Omental fat pad (tissue), 4 donors: ENCODE data around the gene SGF29. TPM values are rescaled to one million over a fixed set of nuclear protein-coding genes. Genes with fewer than 3 reads are reported as not detected.
"Not testable (repeated sequence)": the region's sequence is repeated elsewhere in the genome, so short reads cannot be mapped to it uniquely, and the experiment has no call there.

Source experiments
- ATAC-seq: fragments of 150-250 bp; one replicate; pipeline ENCODE4 v1.9.1; 2016; ENCODE audit warnings: mild to moderate bottlenecking, moderate library complexity; ENCODE audit not compliant: low FRiP score
- DNase-seq: peaks from one replicate; pipeline ENCODE4 v3.0.0-alpha.2; 2019; ENCODE audit warnings: low spot score
- total RNA-seq, 4 donors: library from RNA; depleted of rRNA; stranded (reverse); fragments of >200 nt; gene quantifications; one replicate each; pipeline ENCODE4 v1.1.0, GENCODE V29; 2016
- TF ChIP-seq, protein P1 (sequence below), 3 donors: fragments of 450-650 bp; IDR thresholded peaks; one replicate each; pipeline ENCODE4 v1.5.1; 2016 to 2017; ENCODE audit warnings: antibody characterized with exemption in 3 of 3, mild to moderate bottlenecking in 3 of 3, moderate library complexity in 2 of 3

SGF29 gene
- total RNA-seq, 4 donors from 2014 or later, result 18.0 to 22.6 (median 19.1) TPM

DNA sequence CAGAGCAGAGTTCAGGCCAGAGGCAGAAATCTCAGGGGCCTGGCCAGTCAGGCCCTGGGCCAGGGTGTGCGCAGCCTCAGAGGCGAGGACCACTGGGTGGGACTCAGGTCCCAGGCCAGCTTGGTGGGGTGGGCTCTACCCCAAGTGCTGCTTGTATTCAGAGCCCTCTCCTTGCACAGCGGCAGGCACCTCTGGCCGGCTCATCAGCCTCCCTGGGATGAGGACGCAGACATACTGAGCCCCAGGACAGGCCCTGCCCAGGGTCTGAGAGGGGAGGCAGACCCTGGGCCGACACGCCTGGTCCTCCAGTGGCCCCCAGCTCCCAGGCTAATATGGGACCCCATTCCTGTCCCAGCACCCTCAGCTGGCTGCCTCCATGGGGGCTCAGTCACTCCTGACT, 39.5 kb upstream of the SGF29 start:
- DNase-seq, result no peak
- TF ChIP-seq, protein P1, sequence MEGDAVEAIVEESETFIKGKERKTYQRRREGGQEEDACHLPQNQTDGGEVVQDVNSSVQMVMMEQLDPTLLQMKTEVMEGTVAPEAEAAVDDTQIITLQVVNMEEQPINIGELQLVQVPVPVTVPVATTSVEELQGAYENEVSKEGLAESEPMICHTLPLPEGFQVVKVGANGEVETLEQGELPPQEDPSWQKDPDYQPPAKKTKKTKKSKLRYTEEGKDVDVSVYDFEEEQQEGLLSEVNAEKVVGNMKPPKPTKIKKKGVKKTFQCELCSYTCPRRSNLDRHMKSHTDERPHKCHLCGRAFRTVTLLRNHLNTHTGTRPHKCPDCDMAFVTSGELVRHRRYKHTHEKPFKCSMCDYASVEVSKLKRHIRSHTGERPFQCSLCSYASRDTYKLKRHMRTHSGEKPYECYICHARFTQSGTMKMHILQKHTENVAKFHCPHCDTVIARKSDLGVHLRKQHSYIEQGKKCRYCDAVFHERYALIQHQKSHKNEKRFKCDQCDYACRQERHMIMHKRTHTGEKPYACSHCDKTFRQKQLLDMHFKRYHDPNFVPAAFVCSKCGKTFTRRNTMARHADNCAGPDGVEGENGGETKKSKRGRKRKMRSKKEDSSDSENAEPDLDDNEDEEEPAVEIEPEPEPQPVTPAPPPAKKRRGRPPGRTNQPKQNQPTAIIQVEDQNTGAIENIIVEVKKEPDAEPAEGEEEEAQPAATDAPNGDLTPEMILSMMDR (IDR thresholded peaks at IDR 0.05), result no peak
- ATAC-seq, result no peak

DNA sequence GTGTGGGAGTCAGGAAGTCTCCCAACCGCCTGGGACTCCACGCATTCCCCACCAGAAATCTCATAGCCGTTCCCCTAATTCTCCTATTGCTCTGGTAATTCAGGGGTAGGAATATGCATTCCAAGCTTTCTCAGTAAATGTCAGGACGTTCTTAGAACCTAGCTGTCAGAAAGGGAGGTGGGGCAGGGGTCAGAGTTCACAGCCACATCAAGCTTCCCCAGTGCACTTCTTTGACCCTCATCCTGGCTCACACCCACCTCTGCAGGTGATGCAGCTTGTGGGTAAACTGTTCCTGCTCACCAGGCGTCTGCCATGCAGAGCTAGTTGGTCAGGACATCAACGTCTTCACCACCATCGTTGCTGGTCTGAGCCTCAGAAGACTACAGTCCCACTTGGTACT, 33.0 kb upstream of the SGF29 start:
- no peak for DNase-seq
- ATAC-seq, result no peak
- TF ChIP-seq, protein P1 (IDR thresholded peaks at IDR 0.05), result no peak

DNA sequence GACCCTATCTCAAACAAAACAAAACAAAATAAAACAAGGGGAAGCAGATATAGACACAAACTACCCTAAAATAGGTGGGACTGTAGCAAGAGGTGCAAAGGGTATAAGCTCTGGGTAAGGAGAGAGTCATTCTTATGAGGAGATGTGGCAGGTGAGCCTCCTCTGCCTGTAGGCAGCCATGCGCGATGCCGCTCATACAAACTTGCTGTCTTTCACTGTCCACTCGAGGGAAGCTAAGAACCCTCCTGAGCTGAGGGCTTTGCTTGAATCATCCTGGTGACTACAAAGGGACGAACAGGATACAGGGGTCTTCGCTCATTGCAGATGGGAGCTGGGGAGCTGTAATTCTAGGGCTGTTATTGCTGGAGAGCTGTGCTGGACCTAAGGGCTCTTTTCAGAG, 32.3 kb upstream of the SGF29 start:
- DNase-seq (no peak), ATAC-seq (no peak)
- TF ChIP-seq, protein P1 (IDR thresholded peaks at IDR 0.05), result no peak

DNA sequence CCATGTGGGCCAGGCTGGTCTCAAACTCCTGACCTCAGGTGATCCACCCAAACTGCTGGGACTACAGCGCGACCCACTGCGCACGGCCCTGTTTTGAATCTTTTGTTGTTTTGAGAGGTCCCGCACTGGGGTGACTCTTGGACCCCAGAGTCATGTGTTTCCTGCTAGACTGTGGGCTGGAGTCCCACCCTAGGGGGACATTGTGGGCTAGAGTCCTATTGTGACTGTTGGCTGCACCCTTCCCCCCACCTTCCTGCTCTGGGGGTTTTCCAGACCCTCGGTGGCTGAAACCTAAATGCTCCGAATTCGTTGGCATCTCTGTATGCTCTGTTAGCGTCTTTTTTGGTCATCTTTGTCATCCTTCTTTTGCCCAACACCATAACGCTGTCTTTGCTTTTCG, 30.9 kb upstream of the SGF29 start:
- TF ChIP-seq, protein P1 (IDR thresholded peaks at IDR 0.05), result no peak
- no peak for ATAC-seq
- DNase-seq, result no peak

DNA sequence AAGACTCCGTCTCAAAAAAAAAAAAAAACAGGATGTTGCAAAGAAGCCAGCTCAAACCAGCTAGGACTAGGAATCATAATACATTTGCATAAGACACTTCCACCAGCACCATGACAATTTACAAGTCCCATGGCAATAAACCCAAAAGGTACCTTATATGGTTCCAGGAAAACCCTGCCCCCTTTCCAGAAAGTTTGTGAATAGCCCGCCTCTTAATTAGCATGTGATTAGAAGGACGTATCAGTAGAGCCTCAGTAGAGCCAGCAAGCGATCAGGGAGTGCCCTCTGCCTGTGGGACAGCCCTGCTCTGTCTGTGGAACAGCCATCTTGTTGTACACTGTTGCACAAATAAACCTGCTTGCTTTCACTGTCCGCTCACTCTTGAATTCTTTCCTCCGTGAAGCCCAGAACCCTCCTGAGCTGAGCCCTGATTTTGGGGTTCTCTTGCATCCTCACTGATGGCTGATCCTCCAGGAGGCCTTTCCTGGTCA, 29.0 kb upstream of the SGF29 start:
- peak; percentile 32 for ATAC-seq
- DNase-seq, result no peak
- TF ChIP-seq, protein P1 (IDR thresholded peaks at IDR 0.05), result no peak

DNA sequence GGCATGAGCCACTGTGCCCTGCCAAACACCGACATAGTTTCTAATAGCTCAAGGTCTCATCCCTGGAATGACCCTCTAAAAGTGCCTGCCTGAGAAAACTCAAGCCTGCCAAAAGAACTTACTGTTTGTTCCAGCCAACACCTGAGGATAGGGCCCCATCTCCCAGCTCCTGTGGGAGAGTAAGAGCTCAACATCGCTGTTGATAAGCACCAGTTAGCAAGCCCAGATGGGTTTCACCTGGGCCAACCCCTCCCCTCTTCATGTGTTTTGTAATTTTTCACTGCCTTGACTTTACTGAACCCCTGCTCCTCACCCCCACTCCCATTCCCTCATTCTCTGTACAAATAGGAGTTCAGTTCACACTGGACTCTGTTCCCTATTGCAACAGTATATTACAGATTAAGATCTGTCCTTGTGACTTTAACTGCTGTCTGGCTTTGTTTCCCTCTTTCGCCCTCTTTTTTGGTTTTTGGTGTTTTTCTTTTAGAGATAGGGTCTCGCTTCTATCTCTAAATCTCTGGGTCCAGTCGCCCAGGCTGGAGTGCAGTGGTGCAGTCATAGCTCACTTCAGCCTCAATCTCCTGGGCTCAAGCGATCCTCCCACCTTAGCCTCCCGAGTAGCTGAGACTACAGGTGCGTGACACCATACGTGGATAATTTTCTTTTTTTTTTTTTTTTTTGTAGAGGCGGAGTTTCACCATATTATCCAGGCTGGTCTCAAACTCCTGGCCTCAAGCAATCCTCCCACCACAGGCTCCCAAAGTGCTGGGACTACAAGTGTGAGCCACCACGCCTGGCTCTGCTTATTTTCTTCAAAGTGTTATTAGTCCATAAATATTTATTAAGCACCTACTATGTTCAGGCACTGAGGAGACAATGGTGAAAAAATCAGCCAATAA, 27.3 kb upstream of the SGF29 start:
- TF ChIP-seq, protein P1 (IDR thresholded peaks at IDR 0.05), result no peak
- ATAC-seq (no peak), DNase-seq (no peak)

DNA sequence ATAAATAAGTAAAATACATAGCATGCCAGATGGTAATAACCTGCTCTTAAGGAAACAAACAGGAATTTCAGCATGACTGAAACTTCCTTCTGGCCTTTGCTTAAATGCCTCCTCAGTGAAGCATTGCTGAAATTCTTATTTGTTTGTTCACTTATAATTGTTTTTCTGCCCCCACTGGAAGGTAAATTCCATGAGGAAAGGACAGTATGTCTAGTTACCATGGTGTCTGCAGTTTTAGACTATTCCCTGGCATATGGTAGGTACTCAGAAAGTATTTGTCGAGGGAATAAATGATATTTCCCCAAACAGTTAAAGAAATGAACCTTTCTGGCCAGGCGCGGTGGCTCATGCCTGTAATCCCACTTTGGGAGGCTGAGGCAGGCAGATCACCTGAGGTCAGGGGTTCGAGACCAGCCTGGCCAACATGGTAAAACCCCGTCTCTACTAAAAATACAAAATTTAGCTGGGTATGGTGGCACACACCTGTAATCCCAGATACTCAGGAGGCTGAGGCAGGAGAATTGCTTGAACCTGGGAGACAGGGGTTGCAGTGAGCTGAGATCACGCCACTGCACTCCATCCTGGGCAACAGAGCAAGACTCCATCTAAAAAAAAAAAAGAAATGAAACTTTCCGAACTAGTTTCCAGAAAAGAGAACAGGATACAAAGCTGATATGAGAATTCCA, 26.5 kb upstream of the SGF29 start:
- DNase-seq, ATAC-seq: not testable (repeated sequence)
